Natural killer cell (primary cell): ENCODE data around the gene ATP10A. TPM values are rescaled to one million over a fixed set of nuclear protein-coding genes. Genes with fewer than 3 reads are reported as not detected.

ENCODE experiments used
- ATAC-seq, 3 donors: fragments of 150-1000 bp in 2 of 3; fragments of 200-7000 bp in 1 of 3; cut with Tn5 transposase; 1 replicate in 1 of 3; 2 replicates in 2 of 3; pipeline ENCODE4 v1.10.0; 2021; ENCODE audit warnings: mild to moderate bottlenecking in 2 of 3, moderate library complexity in 2 of 3
- DNase-seq, 2 donors: peaks; one replicate each; pipeline versions ENCODE4 v3.0.0 to v3.0.0-alpha.2; 2013 to 2021; ENCODE audit warnings: mixed read lengths in 1 of 2
- H3K27ac ChIP-seq: one replicate; pipeline ENCODE4 v1.5.1; 2013; ENCODE audit warnings: mild to moderate bottlenecking, low read length
- H3K27me3 ChIP-seq: one replicate; pipeline ENCODE4 v1.6.1; 2013; ENCODE audit warnings: low read length; ENCODE audit not compliant: control insufficient read depth, insufficient read depth
- H3K36me3 ChIP-seq: one replicate; pipeline ENCODE4 v1.6.1; 2013; ENCODE audit warnings: low read length; ENCODE audit not compliant: control insufficient read depth, insufficient read depth
- H3K4me1 ChIP-seq: one replicate; pipeline ENCODE4 v1.6.1; 2013; ENCODE audit warnings: low read length; ENCODE audit not compliant: control insufficient read depth, insufficient read depth
- H3K4me3 ChIP-seq: one replicate; pipeline ENCODE4 v1.5.1; 2013; ENCODE audit warnings: low read length
- H3K9me3 ChIP-seq: one replicate; pipeline ENCODE4 v1.6.1; 2013; ENCODE audit warnings: low read length; ENCODE audit not compliant: control insufficient read depth, insufficient read depth
- H3K27ac Mint-ChIP-seq, 2 donors: one replicate each; pipeline ENCODE4 v1.8.0; 2022; ENCODE audit warnings: mild to moderate bottlenecking in 2 of 2, mixed read lengths in 2 of 2, moderate library complexity in 1 of 2
- H3K27me3 Mint-ChIP-seq, 2 donors: one replicate each; pipeline ENCODE4 v1.8.0; 2022; ENCODE audit warnings: low read depth in 2 of 2, mixed read lengths in 2 of 2
- H3K36me3 Mint-ChIP-seq: one replicate; pipeline ENCODE4 v1.8.0; 2022; ENCODE audit warnings: mixed read lengths
- H3K4me1 Mint-ChIP-seq, 2 donors: one replicate each; pipeline ENCODE4 v1.8.0; 2022; ENCODE audit warnings: mixed read lengths in 2 of 2
- H3K4me3 Mint-ChIP-seq: one replicate; pipeline ENCODE4 v1.8.0; 2022; ENCODE audit warnings: mild to moderate bottlenecking, moderate library complexity, mixed read lengths
- H3K9me3 Mint-ChIP-seq, 2 donors: one replicate each; pipeline ENCODE4 v1.8.0; 2022; ENCODE audit warnings: mixed read lengths in 2 of 2
- WGBS: methylation state at CpG from one replicate; pipeline ENCODE4 v1.1.7; 2013; ENCODE audit warnings: missing lambda C conversion rate; ENCODE audit not compliant: insufficient coverage; 5-methylcytosine and 5-hydroxymethylcytosine counted together
- intact Hi-C: fragments of 100-400 bp; cut with micrococcal nuclease; formaldehyde crosslinking; loops from one replicate; pipeline ENCODE4 v1.14.2; 2022
- total RNA-seq, 4 donors: library from RNA; stranded (reverse); fragments of 120-200 nt in 1 of 4; gene quantifications; one replicate each; pipeline versions ENCODE4 v1.2.3 to v1.2.4, GENCODE V29; 2013 to 2022
- TF ChIP-seq, protein P1 (sequence below): fragments of 200-600 bp; IDR thresholded peaks from one replicate; pipeline ENCODE4 v1.8.0; 2022; ENCODE audit warnings: antibody characterized with exemption

Gene ATP10A
- total RNA-seq, 3 donors from 2014 or later (not counting 1 experiment from before 2014, with no cell fraction given): 50.1 to 67.0 (median 51.2) TPM

DNA sequence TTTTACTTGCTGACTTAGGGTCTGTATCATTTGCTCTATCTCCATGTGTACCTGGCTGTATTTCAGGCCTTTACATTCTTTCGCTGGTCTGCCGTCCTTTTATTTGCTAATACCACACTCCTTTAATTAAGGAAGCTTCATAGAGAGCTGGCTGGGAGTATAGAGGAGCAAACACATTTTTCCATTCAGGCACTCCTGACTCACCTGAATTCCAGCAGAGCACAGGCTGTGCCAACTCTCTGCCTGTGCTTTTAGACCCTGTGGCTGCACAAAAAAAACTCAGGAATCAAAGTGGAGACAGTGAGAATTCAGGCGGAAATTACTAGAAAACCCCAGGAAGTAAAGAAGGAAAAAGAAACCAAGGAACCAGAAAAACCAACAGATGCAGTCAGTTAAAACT is 29.0 kb upstream of the ATP10A start:
- H3K9me3 ChIP-seq: no peaks in the 10 kb centered on the region
- H3K4me1 ChIP-seq: no peaks in the 10 kb centered on the region
- Mint-ChIP-seq H3K4me1 (no peaks in the 10 kb centered on the region), H3K27me3 (peaks cover 13 to 17% of the 10 kb centered on the region in 2 donors), H3K36me3 (no peaks in the 10 kb centered on the region), H3K4me3 (no peak overlapping the region), H3K9me3 (no peaks in the 10 kb centered on the region), H3K27ac (no peak overlapping the region)
- no peaks in the 10 kb centered on the region for H3K36me3 ChIP-seq
- no peak overlapping the region for H3K27ac ChIP-seq
- H3K27me3 ChIP-seq: no peaks in the 10 kb centered on the region
- DNase-seq: no peak
- intact Hi-C loops: no loop called here
- TF ChIP-seq, protein P1, sequence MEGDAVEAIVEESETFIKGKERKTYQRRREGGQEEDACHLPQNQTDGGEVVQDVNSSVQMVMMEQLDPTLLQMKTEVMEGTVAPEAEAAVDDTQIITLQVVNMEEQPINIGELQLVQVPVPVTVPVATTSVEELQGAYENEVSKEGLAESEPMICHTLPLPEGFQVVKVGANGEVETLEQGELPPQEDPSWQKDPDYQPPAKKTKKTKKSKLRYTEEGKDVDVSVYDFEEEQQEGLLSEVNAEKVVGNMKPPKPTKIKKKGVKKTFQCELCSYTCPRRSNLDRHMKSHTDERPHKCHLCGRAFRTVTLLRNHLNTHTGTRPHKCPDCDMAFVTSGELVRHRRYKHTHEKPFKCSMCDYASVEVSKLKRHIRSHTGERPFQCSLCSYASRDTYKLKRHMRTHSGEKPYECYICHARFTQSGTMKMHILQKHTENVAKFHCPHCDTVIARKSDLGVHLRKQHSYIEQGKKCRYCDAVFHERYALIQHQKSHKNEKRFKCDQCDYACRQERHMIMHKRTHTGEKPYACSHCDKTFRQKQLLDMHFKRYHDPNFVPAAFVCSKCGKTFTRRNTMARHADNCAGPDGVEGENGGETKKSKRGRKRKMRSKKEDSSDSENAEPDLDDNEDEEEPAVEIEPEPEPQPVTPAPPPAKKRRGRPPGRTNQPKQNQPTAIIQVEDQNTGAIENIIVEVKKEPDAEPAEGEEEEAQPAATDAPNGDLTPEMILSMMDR: no peak
- no peak for ATAC-seq
- 59% methylated on average over 3 of the region's 3 CpGs for WGBS
- H3K4me3 ChIP-seq: no peak overlapping the region

DNA sequence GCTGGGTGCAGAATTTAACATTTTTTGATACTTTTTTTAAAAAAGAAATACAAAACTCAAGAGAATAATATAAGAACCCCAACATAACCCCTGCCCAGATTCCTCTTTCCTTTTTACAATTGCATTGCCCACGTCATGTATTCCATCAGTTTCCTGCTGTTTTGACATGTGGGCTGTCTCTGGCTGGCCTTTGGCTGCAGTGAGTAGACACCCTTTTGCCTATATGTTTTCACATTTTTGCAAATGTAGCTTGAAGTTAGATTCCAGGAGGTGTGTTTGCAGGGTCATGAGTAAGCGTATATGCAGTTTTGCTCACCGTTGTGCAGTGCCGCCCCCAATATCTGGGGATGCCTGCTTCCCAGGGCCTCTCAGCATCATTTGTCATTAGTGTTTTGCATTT is 28.0 kb upstream of the ATP10A start:
- TF ChIP-seq, protein P1: no peak
- no peaks in the 10 kb centered on the region for H3K4me1 ChIP-seq
- H3K4me3 Mint-ChIP-seq: no peak overlapping the region
- ATAC-seq: no peak
- no peak overlapping the region for H3K27ac Mint-ChIP-seq
- H3K27me3 Mint-ChIP-seq: peaks cover 7 to 18% of the 10 kb centered on the region in 2 donors
- H3K27me3 ChIP-seq: no peaks in the 10 kb centered on the region
- DNase-seq: no peak
- H3K4me3 ChIP-seq: no peak overlapping the region
- no peaks in the 10 kb centered on the region for H3K36me3 Mint-ChIP-seq
- no peaks in the 10 kb centered on the region for H3K4me1 Mint-ChIP-seq
- intact Hi-C loops: no loop called here
- H3K9me3 Mint-ChIP-seq: no peaks in the 10 kb centered on the region
- 88% methylated on average over 4 of the region's 4 CpGs for WGBS
- no peaks in the 10 kb centered on the region for H3K9me3 ChIP-seq
- no peaks in the 10 kb centered on the region for H3K36me3 ChIP-seq
- no peak overlapping the region for H3K27ac ChIP-seq

DNA sequence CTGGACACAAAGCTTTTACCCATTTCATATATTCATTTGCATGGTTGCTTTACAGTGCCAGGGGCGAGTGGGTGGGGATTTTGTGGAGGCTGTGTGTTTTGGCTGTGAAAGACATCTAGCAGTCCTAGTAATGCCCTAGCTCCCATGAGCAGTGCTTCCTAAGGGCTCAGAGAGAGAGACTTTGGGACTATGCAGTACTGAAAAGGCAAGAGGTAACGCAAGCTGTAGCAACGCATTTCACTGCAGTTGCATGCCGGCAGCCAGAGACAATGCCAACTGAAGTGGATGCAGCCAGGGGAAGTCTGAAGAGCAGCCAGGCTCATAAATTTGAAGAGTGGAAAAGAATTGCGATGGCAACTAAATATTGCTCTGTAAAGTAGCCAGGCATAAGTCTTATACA is 27.4 kb upstream of the ATP10A start:
- intact Hi-C loops: no loop called here
- H3K4me3 ChIP-seq: no peak overlapping the region
- Mint-ChIP-seq H3K27ac (no peak overlapping the region), H3K36me3 (no peaks in the 10 kb centered on the region), H3K4me1 (no peaks in the 10 kb centered on the region), H3K9me3 (no peaks in the 10 kb centered on the region), H3K4me3 (no peak overlapping the region), H3K27me3 (peaks cover 7 to 21% of the 10 kb centered on the region in 2 donors)
- TF ChIP-seq, protein P1: no peak
- no peaks in the 10 kb centered on the region for H3K36me3 ChIP-seq
- DNase-seq: no peak
- no peak for ATAC-seq
- H3K9me3 ChIP-seq: no peaks in the 10 kb centered on the region
- no peaks in the 10 kb centered on the region for H3K27me3 ChIP-seq
- no peak overlapping the region for H3K27ac ChIP-seq
- WGBS: 99% methylated on average over 5 of the region's 5 CpGs
- H3K4me1 ChIP-seq: no peaks in the 10 kb centered on the region

DNA sequence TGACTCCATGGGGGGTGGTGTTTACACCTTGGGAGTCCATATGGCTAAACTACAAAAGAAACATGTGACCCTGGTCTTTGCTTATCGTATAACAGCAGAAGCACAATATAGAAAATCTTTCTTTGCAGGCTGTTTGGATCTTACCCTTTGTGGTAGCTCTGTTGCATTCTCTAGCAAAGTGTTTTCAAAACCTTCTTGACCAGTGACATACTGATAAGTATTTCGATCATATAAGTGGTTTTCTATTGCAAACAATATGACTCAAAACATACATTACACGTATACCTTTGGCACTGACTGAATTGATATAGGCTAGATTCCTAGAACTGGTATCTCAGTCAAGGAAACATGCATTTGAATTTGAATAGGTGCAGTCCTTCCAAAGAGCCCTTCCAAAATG is 24.7 kb upstream of the ATP10A start:
- WGBS: 92% methylated on average over 2 of the region's 3 CpGs

More for the DNA sequence above, 24.7 kb upstream of the ATP10A start:
- Mint-ChIP-seq H3K9me3 (no peaks in the 10 kb centered on the region), H3K27ac (no peak overlapping the region), H3K4me1 (no peaks in the 10 kb centered on the region), H3K36me3 (no peaks in the 10 kb centered on the region), H3K27me3 (peaks cover 7 to 15% of the 10 kb centered on the region in 2 donors), H3K4me3 (no peak overlapping the region)
- TF ChIP-seq, protein P1: no peak
- DNase-seq (no peak), ATAC-seq (no peak)
- H3K27me3 ChIP-seq: no peaks in the 10 kb centered on the region
- H3K36me3 ChIP-seq: no peaks in the 10 kb centered on the region
- H3K4me1 ChIP-seq: no peaks in the 10 kb centered on the region
- H3K9me3 ChIP-seq: no peaks in the 10 kb centered on the region
- no peak overlapping the region for H3K27ac ChIP-seq
- intact Hi-C loops: no loop called here
- no peak overlapping the region for H3K4me3 ChIP-seq
